ENCODE measurements around the gene BCL2A1. TPM values are rescaled to one million over a fixed set of nuclear protein-coding genes. Genes with fewer than 3 reads are reported as not detected.

BCL2A1 gene
- total and polyA plus RNA-seq, 4 donors: 0.50 to 2.9 (median 1.2) TPM

- H3K9ac ChIP-seq (ENCODE audit: low read depth in 1 of 2, low read length in 2 of 2): no peak overlapping the region
- 87% methylated on average over 2 of the region's 2 CpGs for WGBS
- no peak overlapping the region for H3K27ac ChIP-seq (ENCODE audit: low read depth in 1 of 2, low read length in 2 of 2)
- DNase-seq (ENCODE audit: low spot score): no peak
- no peaks in the 10 kb centered on the region for H3K36me3 ChIP-seq (ENCODE audit: control insufficient read depth in 4 of 4, insufficient read depth in 3 of 4, low read depth in 1 of 4, low read length in 3 of 4)
- TF ChIP-seq HNF4A (conservative IDR thresholded peaks at IDR 0.05) (no peak), HNF4G (IDR thresholded peaks at IDR 0.05) (no peak), MAX (IDR thresholded peaks at IDR 0.05) (no peak), REST (IDR thresholded peaks at IDR 0.05) (no peak), FOXA1 (IDR thresholded peaks at IDR 0.05) (no peak), ZBTB33 (IDR thresholded peaks at IDR 0.05) (no peak), EGR1 (IDR thresholded peaks at IDR 0.05; ENCODE audit: low read depth in 2 of 2) (no peak), RXRA (IDR thresholded peaks at IDR 0.05) (no peak), GABPA (IDR thresholded peaks at IDR 0.05 in 1 of 2, conservative IDR thresholded peaks at IDR 0.05 in 1 of 2) (no peak), NR2F2 (IDR thresholded peaks at IDR 0.05) (no peak), YY1 (IDR thresholded peaks at IDR 0.05) (no peak), CTCF (IDR thresholded peaks at IDR 0.05; ENCODE audit: low read depth, low read length, missing input control) (no peak), FOXA2 (IDR thresholded peaks at IDR 0.05) (no peak), ATF3 (IDR thresholded peaks at IDR 0.05) (no peak), JUND (IDR thresholded peaks at IDR 0.05) (no peak), SP1 (IDR thresholded peaks at IDR 0.05) (no peak)
- H3K4me1 ChIP-seq (ENCODE audit: control insufficient read depth in 4 of 4, insufficient read depth in 4 of 4, low read length in 3 of 4): peaks cover 4 to 14% (median 10%) of the 10 kb centered on the region in 4 donors
- no peaks in the 10 kb centered on the region for H3K27me3 ChIP-seq (ENCODE audit: control insufficient read depth in 4 of 4, insufficient read depth in 4 of 4, low read length in 3 of 4)
- H3K4me3 ChIP-seq (ENCODE audit: low read depth in 1 of 3, low read length in 3 of 3): no peak overlapping the region
- no peaks in the 10 kb centered on the region for H3K9me3 ChIP-seq (ENCODE audit: control insufficient read depth in 4 of 4, low read length in 3 of 4)
Observed at GRCh38 chr15:79954661-79955060, 16.3 kb downstream of the BCL2A1 start.

- Histone ChIP-seq H3K4me3 (ENCODE audit: low read depth in 1 of 3, low read length in 3 of 3) (no peak overlapping the region), H3K27ac (ENCODE audit: low read depth in 1 of 2, low read length in 2 of 2) (no peak overlapping the region), H3K36me3 (ENCODE audit: control insufficient read depth in 4 of 4, insufficient read depth in 3 of 4, low read depth in 1 of 4, low read length in 3 of 4) (no peaks in the 10 kb centered on the region), H3K9me3 (ENCODE audit: control insufficient read depth in 4 of 4, low read length in 3 of 4) (no peaks in the 10 kb centered on the region), H3K4me1 (ENCODE audit: control insufficient read depth in 4 of 4, insufficient read depth in 4 of 4, low read length in 3 of 4) (peaks cover 4 to 14% (median 10%) of the 10 kb centered on the region in 4 donors), H3K27me3 (ENCODE audit: control insufficient read depth in 4 of 4, insufficient read depth in 4 of 4, low read length in 3 of 4) (no peaks in the 10 kb centered on the region), H3K9ac (ENCODE audit: low read depth in 1 of 2, low read length in 2 of 2) (no peak overlapping the region)
- DNase-seq (ENCODE audit: low spot score): no peak
- 79% methylated on average over 1 of the region's 1 CpG for WGBS
- no peak for TF ChIP-seq CTCF (IDR thresholded peaks at IDR 0.05; ENCODE audit: low read depth, low read length, missing input control)
- TF ChIP-seq RAD21 (IDR thresholded peaks at IDR 0.05): no peak
- TF ChIP-seq SP1 (IDR thresholded peaks at IDR 0.05): no peak
- no peak for TF ChIP-seq NR2F2 (IDR thresholded peaks at IDR 0.05)
- TF ChIP-seq GABPA (IDR thresholded peaks at IDR 0.05 in 1 of 2, conservative IDR thresholded peaks at IDR 0.05 in 1 of 2): no peak
- no peak for TF ChIP-seq HNF4G (IDR thresholded peaks at IDR 0.05)
- TF ChIP-seq JUND (IDR thresholded peaks at IDR 0.05): no peak
- no peak for TF ChIP-seq YY1 (IDR thresholded peaks at IDR 0.05)
- no peak for TF ChIP-seq ZBTB33 (IDR thresholded peaks at IDR 0.05)
- TF ChIP-seq ATF3 (IDR thresholded peaks at IDR 0.05): no peak
Observed at GRCh38 chr15:79953951-79954444, 17.0 kb downstream of the BCL2A1 start.

All from liver (tissue), 9 donors.